IPS-11a (cell line): ENCODE measurements around the gene NOTO.
"Not testable (repeated sequence)": the region's sequence is repeated elsewhere in the genome, so short reads cannot be mapped to it uniquely, and the experiment has no call there.

Experiments used
- H3K4me3 ChIP-seq: one replicate; pipeline ENCODE4 v1.5.1; 2013; ENCODE audit warnings: low read depth, low read length, control low read depth

Gene NOTO

GRCh38 chr2:73202156-73203054 lies at the start of gene NOTO:
Gene NOTO (plus strand): TSS chr2:73202574. CDS start chr2:73202667, 93 bp downstream.
- peak within 1 kb of the TSS; percentile 40 for H3K4me3 ChIP-seq

- peak overlapping the region; percentile 35 for H3K4me3 ChIP-seq
Observed at GRCh38 chr2:73156539-73157124, 45.7 kb upstream of the NOTO start.

GRCh38 chr2:73162856-73163391 lies 39.5 kb upstream of the NOTO start:
- no peak overlapping the region for H3K4me3 ChIP-seq

- H3K4me3 ChIP-seq, result no peak overlapping the region
Observed at GRCh38 chr2:73163483-73164367, 38.6 kb upstream of the NOTO start.

- H3K4me3 ChIP-seq, result not testable (repeated sequence)
Observed at GRCh38 chr2:73165978-73166377, 36.4 kb upstream of the NOTO start.

GRCh38 chr2:73166813-73167212 lies 35.6 kb upstream of the NOTO start:
- not testable (repeated sequence) for H3K4me3 ChIP-seq

- H3K4me3 ChIP-seq, result not testable (repeated sequence)
Observed at GRCh38 chr2:73168348-73168747, 34.0 kb upstream of the NOTO start.

GRCh38 chr2:73170341-73170740 lies 32.0 kb upstream of the NOTO start:
- not testable (repeated sequence) for H3K4me3 ChIP-seq

- no peak overlapping the region for H3K4me3 ChIP-seq
Observed at GRCh38 chr2:73172963-73173362, 29.4 kb upstream of the NOTO start.

- H3K4me3 ChIP-seq, result no peak overlapping the region
Observed at GRCh38 chr2:73173781-73174180, 28.6 kb upstream of the NOTO start.

GRCh38 chr2:73174244-73174643 lies 28.1 kb upstream of the NOTO start:
- no peak overlapping the region for H3K4me3 ChIP-seq

GRCh38 chr2:73174941-73175662 lies 27.3 kb upstream of the NOTO start:
- H3K4me3 ChIP-seq, result peak overlapping the region; percentile 18

- peak overlapping the region; percentile 18 for H3K4me3 ChIP-seq
Observed at GRCh38 chr2:73175663-73176204, 26.6 kb upstream of the NOTO start.

- no peak overlapping the region for H3K4me3 ChIP-seq
Observed at GRCh38 chr2:73176205-73176880, 26.0 kb upstream of the NOTO start.

- peak overlapping the region; percentile 54 for H3K4me3 ChIP-seq
Observed at GRCh38 chr2:73176881-73177644, 25.3 kb upstream of the NOTO start.

- H3K4me3 ChIP-seq, result no peak overlapping the region
Observed at GRCh38 chr2:73177645-73178255, 24.6 kb upstream of the NOTO start.

- H3K4me3 ChIP-seq, result no peak overlapping the region
Observed at GRCh38 chr2:73185965-73186364, 16.4 kb upstream of the NOTO start.

- no peak overlapping the region for H3K4me3 ChIP-seq
Observed at GRCh38 chr2:73187549-73187948, 14.8 kb upstream of the NOTO start.
